HCT116 (cell line): Measurements from ENCODE around the gene PRDM1. TPM values are rescaled to one million over a fixed set of nuclear protein-coding genes. Genes with fewer than 3 reads are reported as not detected.

ENCODE experiments used
- ATAC-seq: fragments of 200-7000 bp; cut with Tn5 transposase; 2 replicates; pipeline ENCODE4 v1.9.1; 2020; ENCODE audit warnings: mild to moderate bottlenecking, moderate library complexity
- BruUV-seq: library from RNA; stranded (reverse); fragments of 400-500 nt; replicated peaks from 2 replicates; lab custom pipeline; 2021; lab: Mats Ljungman, UMichigan
- CTCF ChIA-PET: fragments of 300-600 bp; sonication (Branson Sonifier 250); formaldehyde crosslinking; loops from one replicate; lab custom pipeline; 2021; ENCODE audit warnings: antibody characterized with exemption; lab: Charles Lee
- POLR2A ChIA-PET: fragments of 300-600, 350-600 bp; sonication (Branson Sonifier 250); formaldehyde crosslinking; loops from one replicate; lab custom pipeline; 2021; ENCODE audit warnings: antibody characterized with exemption; lab: Charles Lee
- RAD21 ChIA-PET, 2 experiments: fragments of 300-600 bp; sonication (Branson Sonifier 250); formaldehyde crosslinking; loops; one replicate each; lab custom pipeline; 2023; ENCODE audit warnings: low total read pairs in 2 of 2; ENCODE audit not compliant: uncharacterized antibody in 2 of 2, unreplicated experiment in 2 of 2, low non-redundant PET in 1 of 2; lab: Charles Lee
- DNase-seq: peaks from one replicate; pipeline ENCODE4 v3.0.0-alpha.2; 2010; ENCODE audit warnings: low read depth, low spot score
- H2AFZ ChIP-seq: fragments of 200-600 bp; shearing (Covaris generic), sonication (generic); 2 replicates; pipeline ENCODE4 v1.6.1; 2017; ENCODE audit warnings: low read depth, mixed run types, mixed read lengths, antibody characterized with exemption, low read length; ENCODE audit not compliant: poor library complexity, severe bottlenecking
- H3K27ac ChIP-seq: 2 replicates; pipeline ENCODE4 v1.5.1; 2012; ENCODE audit warnings: low read depth, low read length
- H3K27me3 ChIP-seq: fragments of 200-600 bp; sonication (generic); 2 replicates; pipeline ENCODE4 v1.6.1; 2016; ENCODE audit warnings: mixed run types, low read length, mixed read lengths; ENCODE audit not compliant: insufficient read depth
- H3K36me3 ChIP-seq, 2 experiments: fragments of 200-500 bp in 1 of 2; fragments of 200-600 bp in 1 of 2; sonication (Bioruptor generic) in 1 of 2; sonication (generic) in 1 of 2; 2 replicates each; pipeline versions ENCODE4 v1.5.1 to v1.6.1; 2014 to 2016; ENCODE audit warnings: low read length in 2 of 2, inconsistent platforms in 1 of 2, mixed read lengths in 1 of 2, mixed run types in 1 of 2; ENCODE audit not compliant: insufficient read depth in 2 of 2, control insufficient read depth in 1 of 2
- H3K4me1 ChIP-seq, 2 experiments: fragments of 200-600 bp in 1 of 2; sonication (generic) in 1 of 2; 2 replicates each; pipeline versions ENCODE4 v1.5.1 to v1.6.1; 2012 to 2017; ENCODE audit warnings: low read length in 2 of 2, inconsistent platforms in 1 of 2, mild to moderate bottlenecking in 1 of 2, mixed read lengths in 1 of 2, mixed run types in 1 of 2, moderate library complexity in 1 of 2; ENCODE audit not compliant: insufficient read depth in 2 of 2, control insufficient read depth in 1 of 2
- H3K4me2 ChIP-seq: fragments of 200-600 bp; sonication (generic); 2 replicates; pipeline ENCODE4 v1.6.1; 2017; ENCODE audit warnings: mixed run types, low read length, mixed read lengths
- H3K4me3 ChIP-seq, 2 experiments: fragments of 200-600 bp in 1 of 2; sonication (generic) in 1 of 2; replicated peaks in 1 of 2; 2 replicates each; pipeline ENCODE4 v1.5.1; 2011 to 2016; ENCODE audit warnings: low read length in 2 of 2, control low read depth in 1 of 2, low read depth in 1 of 2, mild to moderate bottlenecking in 1 of 2, mixed read lengths in 1 of 2, mixed run types in 1 of 2
- H3K79me2 ChIP-seq: fragments of 200-600 bp; sonication (generic); 2 replicates; pipeline ENCODE4 v1.6.1; 2017; ENCODE audit warnings: mild to moderate bottlenecking, mixed run types, low read length, moderate library complexity, mixed read lengths; ENCODE audit not compliant: insufficient read depth
- H3K9ac ChIP-seq: fragments of 200-600 bp; sonication (generic); 2 replicates; pipeline ENCODE4 v1.6.1; 2016; ENCODE audit warnings: low read length, mixed read lengths
- H3K9me2 ChIP-seq: fragments of 200-600 bp; sonication (generic), shearing (Covaris generic); 2 replicates; pipeline ENCODE4 v1.6.1; 2017; ENCODE audit warnings: mixed run types, mild to moderate bottlenecking, moderate library complexity; ENCODE audit not compliant: insufficient read depth
- H3K9me3 ChIP-seq, 2 experiments: fragments of 200-500 bp in 1 of 2; fragments of 200-600 bp in 1 of 2; sonication (Bioruptor generic) in 1 of 2; sonication (generic) in 1 of 2; 2 replicates each; pipeline ENCODE4 v1.6.1; 2014 to 2017; ENCODE audit warnings: low read length in 2 of 2, mixed read lengths in 2 of 2, inconsistent platforms in 1 of 2, low read depth in 1 of 2, mild to moderate bottlenecking in 1 of 2, mixed run types in 1 of 2, moderate library complexity in 1 of 2; ENCODE audit not compliant: control insufficient read depth in 1 of 2, insufficient read depth in 1 of 2
- H4K20me1 ChIP-seq: fragments of 200-600 bp; sonication (generic), shearing (Covaris generic); 2 replicates; pipeline ENCODE4 v1.6.1; 2017; ENCODE audit warnings: mixed run types, mild to moderate bottlenecking, moderate library complexity; ENCODE audit not compliant: insufficient read depth
- CBX3 ChIP-seq: IDR thresholded peaks from 2 replicates; pipeline ENCODE4 v1.6.1; 2012; ENCODE audit warnings: low read depth
- CEBPB ChIP-seq: IDR thresholded peaks from 2 replicates; pipeline ENCODE4 v1.6.1; 2012; ENCODE audit warnings: low read depth
- EGR1 ChIP-seq: IDR thresholded peaks from 2 replicates; pipeline ENCODE4 v1.6.1; 2012; ENCODE audit warnings: low read depth
- ELF1 ChIP-seq: IDR thresholded peaks from 2 replicates; pipeline ENCODE4 v1.6.1; 2012; ENCODE audit warnings: low read depth, borderline replicate concordance
- EZH2 ChIP-seq: fragments of 200-600 bp; sonication (generic); IDR thresholded peaks from 2 replicates; pipeline ENCODE4 v1.6.1; 2017; ENCODE audit warnings: antibody characterized with exemption, mixed run types
- JUND ChIP-seq: IDR thresholded peaks from 2 replicates; pipeline ENCODE4 v1.6.1; 2012
- POLR2AphosphoS5 ChIP-seq: IDR thresholded peaks from 2 replicates; pipeline ENCODE4 v1.6.1; 2011; ENCODE audit warnings: mild to moderate bottlenecking, low read depth, low read length, moderate library complexity
- SIN3A ChIP-seq: IDR thresholded peaks from 2 replicates; pipeline ENCODE4 v1.6.1; 2012; ENCODE audit warnings: low read depth
- SP1 ChIP-seq: IDR thresholded peaks from 2 replicates; pipeline ENCODE4 v1.6.1; 2012; ENCODE audit warnings: low read depth
- YY1 ChIP-seq: IDR thresholded peaks from 2 replicates; pipeline ENCODE4 v1.6.1; 2011; ENCODE audit warnings: low read length, low read depth, moderate library complexity, mild to moderate bottlenecking; ENCODE audit not compliant: insufficient replicate concordance; ENCODE audit errors: extremely low read depth
- ZFX ChIP-seq: fragments of 450-650 bp; IDR thresholded peaks from 2 replicates; pipeline ENCODE4 v1.6.1; 2017
- ZNF274 ChIP-seq: fragments of 200-500 bp; sonication (Bioruptor generic); IDR thresholded peaks from 2 replicates; pipeline ENCODE4 v1.6.1; 2014; ENCODE audit warnings: mild to moderate bottlenecking, low read depth, low read length, inconsistent platforms
- intact Hi-C: fragments of 100-400 bp; cut with micrococcal nuclease; formaldehyde crosslinking; loops from 2 replicates; pipeline ENCODE4 v1.10.0; 2022
- total RNA-seq: library from RNA; stranded (reverse); gene quantifications from one replicate; pipeline ENCODE4 v1.2.1, GENCODE V29; 2021; ENCODE audit not compliant: unreplicated experiment
- TF ChIP-seq, protein P1 (sequence below): IDR thresholded peaks from 2 replicates; pipeline ENCODE4 v1.6.1; 2012; ENCODE audit warnings: low read depth
- TF ChIP-seq, protein P2 (sequence below), 3 experiments: fragments of 200-600 bp in 1 of 3; sonication (generic) in 1 of 3; IDR thresholded peaks in 2 of 3; conservative IDR thresholded peaks in 1 of 3; 2 replicates each; pipeline ENCODE4 v1.5.1; 2012 to 2017; ENCODE audit warnings: low read depth in 2 of 3, low read length in 2 of 3, antibody characterized with exemption in 1 of 3, borderline replicate concordance in 1 of 3, control low read depth in 1 of 3, mild to moderate bottlenecking in 1 of 3, mixed read lengths in 1 of 3, mixed run types in 1 of 3, moderate library complexity in 1 of 3; ENCODE audit not compliant: insufficient read depth in 1 of 3

PRDM1 gene
- total RNA-seq, 1 experiment from 2014 or later = 3.4 TPM

DNA sequence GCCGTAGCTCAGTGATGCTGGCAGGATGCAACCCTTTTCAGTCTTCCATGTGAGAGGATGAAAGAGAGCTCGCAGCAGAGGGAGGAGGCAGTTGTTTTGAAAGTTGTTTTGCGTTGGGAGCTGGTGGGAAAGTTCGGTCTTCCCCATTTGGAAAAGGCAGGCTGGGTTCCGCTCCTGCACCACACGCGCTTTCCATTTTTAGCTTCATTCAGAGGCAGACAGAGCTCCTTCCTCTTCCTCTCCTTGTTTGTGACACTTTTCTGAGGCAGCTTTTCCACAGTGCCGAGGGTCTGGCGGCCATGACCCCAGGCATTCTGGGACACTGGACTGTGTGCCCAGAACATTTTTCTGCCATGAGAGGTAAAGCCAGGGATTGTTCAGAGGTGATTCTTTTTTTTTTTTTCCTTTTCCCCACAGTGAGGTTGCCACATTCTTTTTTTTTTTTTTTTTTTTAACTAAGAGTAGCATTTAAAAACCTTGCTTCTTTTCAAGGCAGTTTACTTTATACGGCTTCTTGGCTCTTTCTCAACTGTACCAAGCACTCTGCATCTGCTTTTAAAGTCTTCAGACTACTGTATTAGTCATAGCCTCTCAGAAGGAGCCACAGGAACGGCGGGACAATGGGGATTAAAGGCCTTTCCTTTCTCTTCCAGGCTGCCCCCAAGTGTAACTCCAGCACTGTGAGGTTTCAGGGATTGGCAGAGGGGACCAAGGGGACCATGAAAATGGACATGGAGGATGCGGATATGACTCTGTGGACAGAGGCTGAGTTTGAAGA lies 1.6 kb downstream of the PRDM1 start:
- no TSS peak for BruUV-seq
- Histone ChIP-seq H3K27me3 (no peaks in the 10 kb centered on the region), H3K9ac (no peak overlapping the region), H3K4me1 (peaks cover 17 to 31% of the 10 kb centered on the region in 2 experiments), H3K79me2 (no peaks in the 10 kb centered on the region), H3K4me2 (peak overlapping the region; percentile 82), H3K4me3 (no peak overlapping the region; a peak in 1 of 4 replicates), H2AFZ (no peak overlapping the region), H4K20me1 (no peaks in the 10 kb centered on the region), H3K9me2 (no peaks in the 10 kb centered on the region), H3K36me3 (no peaks in the 10 kb centered on the region), H3K9me3 (no peaks in the 10 kb centered on the region), H3K27ac (no peak overlapping the region)
- DNase-seq (no peak), ATAC-seq (no peak)
- no peak for TF ChIP-seq SIN3A
- TF ChIP-seq YY1 = no peak
- TF ChIP-seq EGR1 = no peak
- TF ChIP-seq ZFX = no peak
- no peak for TF ChIP-seq JUND
- TF ChIP-seq, protein P1, sequence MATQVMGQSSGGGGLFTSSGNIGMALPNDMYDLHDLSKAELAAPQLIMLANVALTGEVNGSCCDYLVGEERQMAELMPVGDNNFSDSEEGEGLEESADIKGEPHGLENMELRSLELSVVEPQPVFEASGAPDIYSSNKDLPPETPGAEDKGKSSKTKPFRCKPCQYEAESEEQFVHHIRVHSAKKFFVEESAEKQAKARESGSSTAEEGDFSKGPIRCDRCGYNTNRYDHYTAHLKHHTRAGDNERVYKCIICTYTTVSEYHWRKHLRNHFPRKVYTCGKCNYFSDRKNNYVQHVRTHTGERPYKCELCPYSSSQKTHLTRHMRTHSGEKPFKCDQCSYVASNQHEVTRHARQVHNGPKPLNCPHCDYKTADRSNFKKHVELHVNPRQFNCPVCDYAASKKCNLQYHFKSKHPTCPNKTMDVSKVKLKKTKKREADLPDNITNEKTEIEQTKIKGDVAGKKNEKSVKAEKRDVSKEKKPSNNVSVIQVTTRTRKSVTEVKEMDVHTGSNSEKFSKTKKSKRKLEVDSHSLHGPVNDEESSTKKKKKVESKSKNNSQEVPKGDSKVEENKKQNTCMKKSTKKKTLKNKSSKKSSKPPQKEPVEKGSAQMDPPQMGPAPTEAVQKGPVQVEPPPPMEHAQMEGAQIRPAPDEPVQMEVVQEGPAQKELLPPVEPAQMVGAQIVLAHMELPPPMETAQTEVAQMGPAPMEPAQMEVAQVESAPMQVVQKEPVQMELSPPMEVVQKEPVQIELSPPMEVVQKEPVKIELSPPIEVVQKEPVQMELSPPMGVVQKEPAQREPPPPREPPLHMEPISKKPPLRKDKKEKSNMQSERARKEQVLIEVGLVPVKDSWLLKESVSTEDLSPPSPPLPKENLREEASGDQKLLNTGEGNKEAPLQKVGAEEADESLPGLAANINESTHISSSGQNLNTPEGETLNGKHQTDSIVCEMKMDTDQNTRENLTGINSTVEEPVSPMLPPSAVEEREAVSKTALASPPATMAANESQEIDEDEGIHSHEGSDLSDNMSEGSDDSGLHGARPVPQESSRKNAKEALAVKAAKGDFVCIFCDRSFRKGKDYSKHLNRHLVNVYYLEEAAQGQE = no peak
- no peak for TF ChIP-seq POLR2AphosphoS5
- TF ChIP-seq SP1 = no peak
- no peak for TF ChIP-seq EZH2
- TF ChIP-seq, protein P2, sequence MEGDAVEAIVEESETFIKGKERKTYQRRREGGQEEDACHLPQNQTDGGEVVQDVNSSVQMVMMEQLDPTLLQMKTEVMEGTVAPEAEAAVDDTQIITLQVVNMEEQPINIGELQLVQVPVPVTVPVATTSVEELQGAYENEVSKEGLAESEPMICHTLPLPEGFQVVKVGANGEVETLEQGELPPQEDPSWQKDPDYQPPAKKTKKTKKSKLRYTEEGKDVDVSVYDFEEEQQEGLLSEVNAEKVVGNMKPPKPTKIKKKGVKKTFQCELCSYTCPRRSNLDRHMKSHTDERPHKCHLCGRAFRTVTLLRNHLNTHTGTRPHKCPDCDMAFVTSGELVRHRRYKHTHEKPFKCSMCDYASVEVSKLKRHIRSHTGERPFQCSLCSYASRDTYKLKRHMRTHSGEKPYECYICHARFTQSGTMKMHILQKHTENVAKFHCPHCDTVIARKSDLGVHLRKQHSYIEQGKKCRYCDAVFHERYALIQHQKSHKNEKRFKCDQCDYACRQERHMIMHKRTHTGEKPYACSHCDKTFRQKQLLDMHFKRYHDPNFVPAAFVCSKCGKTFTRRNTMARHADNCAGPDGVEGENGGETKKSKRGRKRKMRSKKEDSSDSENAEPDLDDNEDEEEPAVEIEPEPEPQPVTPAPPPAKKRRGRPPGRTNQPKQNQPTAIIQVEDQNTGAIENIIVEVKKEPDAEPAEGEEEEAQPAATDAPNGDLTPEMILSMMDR (IDR thresholded peaks at IDR 0.05 in 2 of 3, conservative IDR thresholded peaks at IDR 0.05 in 1 of 3; ENCODE audit: borderline replicate concordance in 1 of 3, insufficient read depth in 1 of 3, low read depth in 2 of 3, low read length in 2 of 3) = no peak
- no peak for TF ChIP-seq ELF1
- no peak for TF ChIP-seq ZNF274
- TF ChIP-seq CBX3 = no peak
- TF ChIP-seq CEBPB = no peak
- POLR2A ChIA-PET = no interaction called here
- RAD21 ChIA-PET = no interaction called here
- CTCF ChIA-PET = interaction anchor here (2.4 kb wide), 1 partner anchor 135 kb away, joined by 8 read pairs; no protein-coding TSS in a partner anchor
- intact Hi-C loops = loop anchor here (1.0 to 5.0 kb wide), 4 partner anchors 95 to 215 kb away; no protein-coding TSS in a partner anchor
